A673 (cell line): ENCODE results near the gene PWWP2A. TPM values are rescaled to one million over a fixed set of nuclear protein-coding genes. Genes with fewer than 3 reads are reported as not detected.

Source experiments
- BruUV-seq: library from RNA; stranded (reverse); fragments of 400-500 nt; replicated peaks from 2 replicates; lab custom pipeline; 2021; lab: Mats Ljungman, UMichigan
- CTCF ChIA-PET: fragments of 300-600 bp; sonication (Branson Sonifier 250); formaldehyde crosslinking; loops from one replicate; lab custom pipeline; 2022; ENCODE audit warnings: antibody characterized with exemption; lab: Charles Lee
- POLR2A ChIA-PET: fragments of 300-600 bp; sonication (Branson Sonifier 250); formaldehyde crosslinking; loops from one replicate; lab custom pipeline; 2022; ENCODE audit warnings: antibody characterized with exemption; ENCODE audit not compliant: low non-redundant PET; lab: Charles Lee
- DNase-seq: peaks from one replicate; pipeline ENCODE4 v3.0.0-alpha.2; 2015; ENCODE audit warnings: low spot score
- H3K27ac ChIP-seq: fragments of 200-600 bp; sonication (generic); 2 replicates; pipeline ENCODE4 v1.5.1; 2016; ENCODE audit warnings: mixed run types, low read depth, mild to moderate bottlenecking, mixed read lengths, antibody characterized with exemption, low read length; ENCODE audit not compliant: poor library complexity, severe bottlenecking
- H3K27me3 ChIP-seq: fragments of 200-600 bp; sonication (generic); replicated peaks from 2 replicates; pipeline ENCODE4 v1.6.1; 2017; ENCODE audit warnings: mixed run types, low read depth, mild to moderate bottlenecking, mixed read lengths, antibody characterized with exemption, low read length; ENCODE audit not compliant: insufficient read depth, poor library complexity
- H3K36me3 ChIP-seq: fragments of 200-600 bp; sonication (generic); 2 replicates; pipeline ENCODE4 v1.6.1; 2016; ENCODE audit warnings: mixed run types, mild to moderate bottlenecking, mixed read lengths, antibody characterized with exemption, low read length; ENCODE audit not compliant: insufficient read depth, poor library complexity, severe bottlenecking
- H3K4me1 ChIP-seq: fragments of 200-600 bp; sonication (generic); 2 replicates; pipeline ENCODE4 v1.6.1; 2017; ENCODE audit warnings: mixed run types, mild to moderate bottlenecking, mixed read lengths, antibody characterized with exemption, low read length; ENCODE audit not compliant: insufficient read depth, poor library complexity, severe bottlenecking
- H3K4me3 ChIP-seq: fragments of 200-600 bp; sonication (generic); 2 replicates; pipeline ENCODE4 v1.5.1; 2016; ENCODE audit warnings: low read depth, mixed run types, mild to moderate bottlenecking, mixed read lengths, low read length; ENCODE audit not compliant: poor library complexity, severe bottlenecking
- H3K9me3 ChIP-seq: fragments of 200-600 bp; sonication (generic); 2 replicates; pipeline ENCODE4 v1.6.1; 2016; ENCODE audit warnings: mixed run types, low read depth, mild to moderate bottlenecking, mixed read lengths, antibody characterized with exemption, low read length; ENCODE audit not compliant: poor library complexity, severe bottlenecking
- CTCF ChIP-seq: fragments of 300-800, 200-600 bp; sonication (generic); conservative IDR thresholded peaks from 2 replicates; pipeline ENCODE4 v1.5.1; 2017; ENCODE audit warnings: low read depth, mild to moderate bottlenecking, antibody characterized with exemption, low read length, moderate library complexity, mixed read lengths
- EZH2 ChIP-seq: fragments of 200-600 bp; sonication (generic); IDR thresholded peaks from 2 replicates; pipeline ENCODE4 v1.6.1; 2017; ENCODE audit warnings: borderline replicate concordance, low read depth, mild to moderate bottlenecking, mixed read lengths, antibody characterized with exemption, low read length; ENCODE audit not compliant: poor library complexity, severe bottlenecking
- intact Hi-C: fragments of 100-400 bp; cut with micrococcal nuclease; formaldehyde crosslinking; loops from one replicate; pipeline ENCODE4 v1.10.0; 2022; ENCODE audit not compliant: unreplicated experiment
- total RNA-seq: library from RNA; stranded (reverse); gene quantifications from 2 replicates; pipeline ENCODE4 v1.2.3, GENCODE V29; 2021

PWWP2A gene
- total RNA-seq, 1 experiment from 2014 or later: 17.7 TPM

GRCh38 chr5:160166069-160166972, 47.1 kb upstream of the PWWP2A start:
- peak overlapping the region; percentile 80 for H3K27ac ChIP-seq
- CTCF ChIA-PET: no interaction called here
- no peaks in the 10 kb centered on the region for H3K36me3 ChIP-seq
- DNase-seq: no peak
- H3K4me3 ChIP-seq: peak overlapping the region; percentile 6
- POLR2A ChIA-PET: interaction anchor here (0.7 kb wide), 1 partner anchor 10 kb away, joined by 5 read pairs; no protein-coding TSS in a partner anchor
- intact Hi-C loops: no loop called here
- BruUV-seq: no TSS peak
- TF ChIP-seq EZH2: no peak
- no peak for TF ChIP-seq CTCF
- no peaks in the 10 kb centered on the region for H3K9me3 ChIP-seq
- H3K27me3 ChIP-seq: no peaks in the 10 kb centered on the region
- peaks cover 23% of the 10 kb centered on the region for H3K4me1 ChIP-seq

GRCh38 chr5:160165137-160166068, 46.2 kb upstream of the PWWP2A start:
- Histone ChIP-seq H3K4me1 (peaks cover 22% of the 10 kb centered on the region), H3K27me3 (no peaks in the 10 kb centered on the region), H3K27ac (peak overlapping the region; percentile 80), H3K9me3 (no peaks in the 10 kb centered on the region), H3K4me3 (no peak overlapping the region), H3K36me3 (no peaks in the 10 kb centered on the region)
- TF ChIP-seq CTCF (no peak), EZH2 (no peak)
- ChIA-PET POLR2A (interaction anchor here (0.5 kb wide), 2 partner anchors 257 to 1109 kb away, joined by 4 to 13 read pairs; no protein-coding TSS in a partner anchor), CTCF (no interaction called here)
- intact Hi-C loops: no loop called here
- peak; percentile 73 for DNase-seq
- no TSS peak for BruUV-seq

- peaks cover 22% of the 10 kb centered on the region for H3K4me1 ChIP-seq
- no peaks in the 10 kb centered on the region for H3K36me3 ChIP-seq
- no peak for DNase-seq
- TF ChIP-seq EZH2 (no peak), CTCF (no peak)
- BruUV-seq: no TSS peak
- POLR2A ChIA-PET: no interaction called here
- no peak overlapping the region for H3K4me3 ChIP-seq
- H3K27me3 ChIP-seq: no peaks in the 10 kb centered on the region
- H3K27ac ChIP-seq: no peak overlapping the region
- H3K9me3 ChIP-seq: no peaks in the 10 kb centered on the region
- intact Hi-C loops: no loop called here
- CTCF ChIA-PET: no interaction called here
Observed at GRCh38 chr5:160162910-160163309, 43.7 kb upstream of the PWWP2A start.
